Measurements from ENCODE around the gene TMEM89.
A peak's percentile ranks its signal among the peaks of the same experiment; 100 is the strongest.

- TF ChIP-seq RFX5 (IDR thresholded peaks at IDR 0.05) (no peak), MAZ (IDR thresholded peaks at IDR 0.05; ENCODE audit: borderline replicate concordance, low read depth, low read length) (no peak), USF2 (IDR thresholded peaks at IDR 0.05) (no peak), EHF (CRISPR knock-in tag; IDR thresholded peaks at IDR 0.05) (no peak)
- TF ChIP-seq, protein P1, sequence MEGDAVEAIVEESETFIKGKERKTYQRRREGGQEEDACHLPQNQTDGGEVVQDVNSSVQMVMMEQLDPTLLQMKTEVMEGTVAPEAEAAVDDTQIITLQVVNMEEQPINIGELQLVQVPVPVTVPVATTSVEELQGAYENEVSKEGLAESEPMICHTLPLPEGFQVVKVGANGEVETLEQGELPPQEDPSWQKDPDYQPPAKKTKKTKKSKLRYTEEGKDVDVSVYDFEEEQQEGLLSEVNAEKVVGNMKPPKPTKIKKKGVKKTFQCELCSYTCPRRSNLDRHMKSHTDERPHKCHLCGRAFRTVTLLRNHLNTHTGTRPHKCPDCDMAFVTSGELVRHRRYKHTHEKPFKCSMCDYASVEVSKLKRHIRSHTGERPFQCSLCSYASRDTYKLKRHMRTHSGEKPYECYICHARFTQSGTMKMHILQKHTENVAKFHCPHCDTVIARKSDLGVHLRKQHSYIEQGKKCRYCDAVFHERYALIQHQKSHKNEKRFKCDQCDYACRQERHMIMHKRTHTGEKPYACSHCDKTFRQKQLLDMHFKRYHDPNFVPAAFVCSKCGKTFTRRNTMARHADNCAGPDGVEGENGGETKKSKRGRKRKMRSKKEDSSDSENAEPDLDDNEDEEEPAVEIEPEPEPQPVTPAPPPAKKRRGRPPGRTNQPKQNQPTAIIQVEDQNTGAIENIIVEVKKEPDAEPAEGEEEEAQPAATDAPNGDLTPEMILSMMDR (IDR thresholded peaks at IDR 0.05), result peak; percentile 69
Measured at GRCh38 chr3:48656061-48656840, 34.7 kb upstream of the TMEM89 start.
